HCT116 (cell line): ENCODE results near the gene UNC93B1.
"Not testable (repeated sequence)": the region's sequence is repeated elsewhere in the genome, so short reads cannot be mapped to it uniquely, and the experiment has no call there.

Source experiments
- CTCF ChIP-seq, 3 experiments: fragments of 200-600 bp in 1 of 3; sonication (generic) in 1 of 3; IDR thresholded peaks in 2 of 3; conservative IDR thresholded peaks in 1 of 3; 2 replicates each; pipeline ENCODE4 v1.5.1; 2012 to 2017; ENCODE audit warnings: low read depth in 2 of 3, low read length in 2 of 3, antibody characterized with exemption in 1 of 3, borderline replicate concordance in 1 of 3, control low read depth in 1 of 3, mild to moderate bottlenecking in 1 of 3, mixed read lengths in 1 of 3, mixed run types in 1 of 3, moderate library complexity in 1 of 3; ENCODE audit not compliant: insufficient read depth in 1 of 3
- EGR1 ChIP-seq: IDR thresholded peaks from 2 replicates; pipeline ENCODE4 v1.6.1; 2012; ENCODE audit warnings: low read depth
- EZH2 ChIP-seq: fragments of 200-600 bp; sonication (generic); IDR thresholded peaks from 2 replicates; pipeline ENCODE4 v1.6.1; 2017; ENCODE audit warnings: antibody characterized with exemption, mixed run types
- MAX ChIP-seq: IDR thresholded peaks from 2 replicates; pipeline ENCODE4 v1.6.1; 2012
- POLR2A ChIP-seq: IDR thresholded peaks from 2 replicates; pipeline ENCODE4 v1.7.0; 2011; ENCODE audit warnings: borderline replicate concordance; ENCODE audit not compliant: insufficient read depth, insufficient read length; ENCODE audit errors: extremely low read depth
- POLR2AphosphoS5 ChIP-seq: IDR thresholded peaks from 2 replicates; pipeline ENCODE4 v1.6.1; 2011; ENCODE audit warnings: mild to moderate bottlenecking, low read depth, low read length, moderate library complexity

GRCh38 chr11:67978766-67979418, 25.0 kb downstream of the UNC93B1 start:
- TF ChIP-seq CTCF (IDR thresholded peaks at IDR 0.05 in 2 of 3, conservative IDR thresholded peaks at IDR 0.05 in 1 of 3; ENCODE audit: borderline replicate concordance in 1 of 3, insufficient read depth in 1 of 3, low read depth in 2 of 3, low read length in 2 of 3); POLR2A; POLR2AphosphoS5; EGR1; EZH2: not testable (repeated sequence)
- peak; percentile 61; the same call in 1 of the 2 replicates for TF ChIP-seq MAX
